H9 (cell line): ENCODE results near the gene MLLT3. TPM values are rescaled to one million over a fixed set of nuclear protein-coding genes. Genes with fewer than 3 reads are reported as not detected.

Experiments used
- DNase-seq: peaks from one replicate; pipeline ENCODE4 v3.0.0-alpha.2; 2017
- H2AFZ ChIP-seq: one replicate; pipeline ENCODE4 v1.6.1; 2013; ENCODE audit warnings: mild to moderate bottlenecking, low read length, control low read depth, moderate library complexity
- H2AK5ac ChIP-seq: 2 replicates; pipeline ENCODE4 v1.6.1; 2013; ENCODE audit warnings: low read length, control low read depth, mixed read lengths; ENCODE audit not compliant: insufficient read length
- H2BK120ac ChIP-seq: one replicate; pipeline ENCODE4 v1.6.1; 2013; ENCODE audit warnings: low read depth, mild to moderate bottlenecking, low read length, control low read depth, inconsistent platforms; ENCODE audit not compliant: poor library complexity, severe bottlenecking
- H2BK12ac ChIP-seq: 2 replicates; pipeline ENCODE4 v1.6.1; 2013; ENCODE audit warnings: low read length, control low read depth, mixed read lengths, low read depth; ENCODE audit not compliant: insufficient read length
- H2BK15ac ChIP-seq: 2 replicates; pipeline ENCODE4 v1.6.1; 2013; ENCODE audit warnings: low read depth, low read length, control low read depth
- H2BK20ac ChIP-seq: one replicate; pipeline ENCODE4 v1.6.1; 2013; ENCODE audit warnings: low read depth, mild to moderate bottlenecking, low read length, control low read depth, inconsistent platforms; ENCODE audit not compliant: poor library complexity, severe bottlenecking
- H2BK5ac ChIP-seq: 2 replicates; pipeline ENCODE4 v1.6.1; 2013; ENCODE audit warnings: low read length, control low read depth, mixed read lengths; ENCODE audit not compliant: insufficient read length
- H3K14ac ChIP-seq: 2 replicates; pipeline ENCODE4 v1.6.1; 2013; ENCODE audit warnings: low read length, control low read depth; ENCODE audit not compliant: insufficient read depth
- H3K18ac ChIP-seq: 2 replicates; pipeline ENCODE4 v1.6.1; 2013; ENCODE audit warnings: low read depth, mild to moderate bottlenecking, mixed read lengths, low read length, control low read depth; ENCODE audit not compliant: insufficient read length
- H3K23ac ChIP-seq: 2 replicates; pipeline ENCODE4 v1.6.1; 2013; ENCODE audit warnings: low read length, control low read depth, mixed read lengths, low read depth; ENCODE audit not compliant: insufficient read length
- H3K23me2 ChIP-seq: 2 replicates; pipeline ENCODE4 v1.6.1; 2013; ENCODE audit warnings: low read depth, mild to moderate bottlenecking, mixed read lengths, low read length, control low read depth; ENCODE audit not compliant: insufficient read length, poor library complexity, severe bottlenecking
- H3K27ac ChIP-seq: 2 replicates; pipeline ENCODE4 v1.5.1; 2013; ENCODE audit warnings: low read length, control low read depth, mixed read lengths, low read depth; ENCODE audit not compliant: insufficient read length
- H3K27me3 ChIP-seq: 2 replicates; pipeline ENCODE4 v1.6.1; 2013; ENCODE audit warnings: low read length, control low read depth, inconsistent platforms; ENCODE audit not compliant: insufficient read depth
- H3K4ac ChIP-seq: 2 replicates; pipeline ENCODE4 v1.6.1; 2013; ENCODE audit warnings: low read depth, mild to moderate bottlenecking, control low read depth, inconsistent platforms, low read length, moderate library complexity
- H3K4me1 ChIP-seq: 2 replicates; pipeline ENCODE4 v1.6.1; 2013; ENCODE audit warnings: low read length, control low read depth, inconsistent platforms; ENCODE audit not compliant: insufficient read depth
- H3K4me2 ChIP-seq: 2 replicates; pipeline ENCODE4 v1.6.1; 2013; ENCODE audit warnings: low read length, control low read depth, mixed read lengths; ENCODE audit not compliant: insufficient read length, insufficient read depth
- H3K56ac ChIP-seq: 2 replicates; pipeline ENCODE4 v1.6.1; 2013; ENCODE audit warnings: low read depth, mild to moderate bottlenecking, mixed read lengths, low read length, control low read depth; ENCODE audit not compliant: insufficient read length
- H3K79me1 ChIP-seq: 2 replicates; pipeline ENCODE4 v1.6.1; 2013; ENCODE audit warnings: low read depth, mild to moderate bottlenecking, moderate library complexity, low read length, control low read depth, inconsistent platforms; ENCODE audit not compliant: insufficient read depth, poor library complexity, severe bottlenecking
- H3K79me2 ChIP-seq: 2 replicates; pipeline ENCODE4 v1.6.1; 2013; ENCODE audit warnings: low read length, control low read depth, inconsistent platforms; ENCODE audit not compliant: insufficient read depth
- H3K9ac ChIP-seq: 2 replicates; pipeline ENCODE4 v1.6.1; 2013; ENCODE audit warnings: low read length, control low read depth, mixed read lengths; ENCODE audit not compliant: insufficient read length; ENCODE audit errors: extremely low read depth
- H3K9me3 ChIP-seq: one replicate; pipeline ENCODE4 v1.6.1; 2013; ENCODE audit warnings: low read depth, low read length, inconsistent platforms; ENCODE audit not compliant: control insufficient read depth
- H3T11ph ChIP-seq: one replicate; pipeline ENCODE4 v1.6.1; 2013; ENCODE audit warnings: mild to moderate bottlenecking, low read length, control low read depth, inconsistent platforms
- H4K20me1 ChIP-seq: one replicate; pipeline ENCODE4 v1.6.1; 2013; ENCODE audit not compliant: control insufficient read depth, insufficient read length, insufficient read depth
- H4K5ac ChIP-seq: 2 replicates; pipeline ENCODE4 v1.6.1; 2013; ENCODE audit warnings: low read depth, mild to moderate bottlenecking, mixed read lengths, low read length, control low read depth; ENCODE audit not compliant: insufficient read length
- H4K8ac ChIP-seq: replicated peaks from 2 replicates; pipeline ENCODE4 v1.6.1; 2013; ENCODE audit warnings: low read length, control low read depth, mixed read lengths, low read depth; ENCODE audit not compliant: insufficient read length
- H4K91ac ChIP-seq: 2 replicates; pipeline ENCODE4 v1.6.1; 2013; ENCODE audit warnings: low read depth, mild to moderate bottlenecking, moderate library complexity, mixed read lengths, low read length, control low read depth; ENCODE audit not compliant: insufficient read length
- H3K27ac Mint-ChIP-seq, 3 experiments: 2 replicates in 2 of 3; 3 replicates in 1 of 3; pipeline ENCODE4 v1.8.0; 2020 to 2021; ENCODE audit warnings: mixed read lengths in 3 of 3, mild to moderate bottlenecking in 1 of 3, moderate library complexity in 1 of 3
- H3K27me3 Mint-ChIP-seq: 2 replicates; pipeline ENCODE4 v1.8.0; 2021; ENCODE audit warnings: low read depth, mild to moderate bottlenecking, moderate library complexity, mixed read lengths
- H3K36me3 Mint-ChIP-seq, 3 experiments: 2 replicates in 2 of 3; 3 replicates in 1 of 3; pipeline ENCODE4 v1.8.0; 2020 to 2021; ENCODE audit warnings: low read depth in 3 of 3, mixed read lengths in 3 of 3; ENCODE audit not compliant: insufficient read depth in 1 of 3
- H3K4me1 Mint-ChIP-seq, 2 experiments: 2 replicates each; pipeline ENCODE4 v1.8.0; 2020; ENCODE audit warnings: mixed read lengths in 2 of 2
- H3K4me3 Mint-ChIP-seq, 2 experiments: 2 replicates in 1 of 2; 3 replicates in 1 of 2; pipeline ENCODE4 v1.8.0; 2020 to 2021; ENCODE audit warnings: mild to moderate bottlenecking in 2 of 2, mixed read lengths in 2 of 2, moderate library complexity in 1 of 2
- H3K9me3 Mint-ChIP-seq, 2 experiments: 2 replicates in 1 of 2; 3 replicates in 1 of 2; pipeline ENCODE4 v1.8.0; 2020; ENCODE audit warnings: mild to moderate bottlenecking in 2 of 2, mixed read lengths in 2 of 2, moderate library complexity in 1 of 2
- CTCF ChIP-seq: fragments of 200-600 bp; sonication (generic); conservative IDR thresholded peaks from 3 replicates; pipeline ENCODE4 v1.8.0; 2021; ENCODE audit warnings: antibody characterized with exemption, mild to moderate bottlenecking
- WGBS: extraction: QIAGEN DNeasy Blood & Tissue Kit; methylation state at CpG from one replicate; pipeline ENCODE4 v1.1.7; 2013; ENCODE audit warnings: missing lambda C conversion rate, low lambda C conversion rate, mixed read lengths; ENCODE audit not compliant: insufficient read length; ENCODE audit errors: extremely low coverage; 5-methylcytosine and 5-hydroxymethylcytosine counted together
- total RNA-seq: library from RNA; stranded (reverse); gene quantifications from 2 replicates; pipeline ENCODE4 v1.2.1, GENCODE V29; 2021

MLLT3 gene
- total RNA-seq, 1 experiment from 2014 or later, result 3.9 TPM

- H3K36me3 Mint-ChIP-seq, result no peaks in the 10 kb centered on the region
- H2AK5ac ChIP-seq, result no peak overlapping the region
- no peaks in the 10 kb centered on the region for H3K79me2 ChIP-seq
- no peak overlapping the region for H3K23ac ChIP-seq
- no peaks in the 10 kb centered on the region for H3K79me1 ChIP-seq
- no peak overlapping the region for H2BK120ac ChIP-seq
- no peak overlapping the region for H2BK12ac ChIP-seq
- no peak overlapping the region for H3K56ac ChIP-seq
- H3K27me3 Mint-ChIP-seq, result no peaks in the 10 kb centered on the region
- no peak overlapping the region for H3K27ac ChIP-seq
- no peak overlapping the region for H3K14ac ChIP-seq
- no peak overlapping the region for H4K91ac ChIP-seq
- H3T11ph ChIP-seq, result no peak overlapping the region
- no peak overlapping the region for H2BK5ac ChIP-seq
- peaks cover 4% of the 10 kb centered on the region; the same call in 1 of the 2 replicates for H3K4me1 ChIP-seq
- H3K4me2 ChIP-seq, result peak overlapping the region; percentile 34
- H3K4me3 Mint-ChIP-seq, result peak overlapping the region; percentile 43 to 49; a peak in 4 of 5 replicates
- H3K9me3 Mint-ChIP-seq, result no peaks in the 10 kb centered on the region
- peak; percentile 82 for TF ChIP-seq CTCF
- H3K4ac ChIP-seq, result no peak overlapping the region
- H3K9ac ChIP-seq, result no peak overlapping the region
- H3K9me3 ChIP-seq, result no peaks in the 10 kb centered on the region
- H3K18ac ChIP-seq, result no peak overlapping the region
- H3K23me2 ChIP-seq, result no peaks in the 10 kb centered on the region
- no peak overlapping the region for H4K8ac ChIP-seq
- WGBS, result no CpG with 5 or more reads among the region's 10 CpGs
- peak overlapping the region; percentile 84 for H2AFZ ChIP-seq
- no peak overlapping the region for H2BK15ac ChIP-seq
- H3K4me1 Mint-ChIP-seq, result peaks cover 26 to 30% of the 10 kb centered on the region in 2 experiments
- H4K5ac ChIP-seq, result no peak overlapping the region
- H3K27ac Mint-ChIP-seq, result peak overlapping the region; percentile 32 to 76 (median 73); a peak in 3 of 7 replicates
- no peaks in the 10 kb centered on the region for H4K20me1 ChIP-seq
- no peaks in the 10 kb centered on the region; the same call in 1 of the 2 replicates for H3K27me3 ChIP-seq
- H2BK20ac ChIP-seq, result no peak overlapping the region
- peak; percentile 77 for DNase-seq
These were observed 265.8 kb downstream of the MLLT3 start for GRCh38 chr9:20356403-20357036.
